Kidney (tissue), 14 donors: Measurements from ENCODE around the gene SPECC1. TPM values are rescaled to one million over a fixed set of nuclear protein-coding genes. Genes with fewer than 3 reads are reported as not detected.

Source experiments
- DNase-seq, 5 donors: peaks; one replicate each; pipeline ENCODE4 v3.0.0-alpha.2; 2013 to 2020
- FAIRE-seq: peaks from 2 replicates; lab custom pipeline; 2012; peaks lifted over from hg19 to GRCh38; lab: Jason Lieb, UNC
- H3K27ac ChIP-seq, 2 donors: one replicate each; pipeline ENCODE4 v1.7.0; 2013; ENCODE audit warnings: low read depth in 2 of 2, low read length in 2 of 2, inconsistent platforms in 1 of 2
- H3K27me3 ChIP-seq: one replicate; pipeline ENCODE4 v1.7.1; 2013; ENCODE audit warnings: low read length, inconsistent platforms; ENCODE audit not compliant: control insufficient read depth, insufficient read depth
- H3K36me3 ChIP-seq, 3 donors: one replicate each; pipeline versions ENCODE4 v1.7.0 to v1.7.1; 2013; ENCODE audit warnings: low read length in 3 of 3, control low read depth in 1 of 3, inconsistent platforms in 1 of 3; ENCODE audit not compliant: insufficient read depth in 3 of 3, control insufficient read depth in 2 of 3
- H3K4me1 ChIP-seq, 3 donors: one replicate each; pipeline versions ENCODE4 v1.7.0 to v1.7.1; 2013; ENCODE audit warnings: low read length in 3 of 3, inconsistent platforms in 1 of 3, low read depth in 1 of 3; ENCODE audit not compliant: control insufficient read depth in 2 of 3, insufficient read depth in 2 of 3
- H3K4me3 ChIP-seq, 3 donors: one replicate each; pipeline versions ENCODE4 v1.7.0 to v1.8.1; 2013; ENCODE audit warnings: low read length in 3 of 3, control low read depth in 1 of 3, inconsistent platforms in 1 of 3
- H3K9ac ChIP-seq, 3 donors: one replicate each; pipeline versions ENCODE4 v1.7.0 to v1.7.1; 2013; ENCODE audit warnings: low read length in 3 of 3, control low read depth in 1 of 3, inconsistent platforms in 1 of 3
- H3K9me3 ChIP-seq, 3 donors: one replicate each; pipeline versions ENCODE4 v1.7.0 to v1.7.1; 2013; ENCODE audit warnings: low read length in 3 of 3, control low read depth in 1 of 3, inconsistent platforms in 1 of 3; ENCODE audit not compliant: control insufficient read depth in 2 of 3, insufficient read depth in 1 of 3
- intact Hi-C: fragments of 100-400 bp; cut with DNase I; formaldehyde crosslinking; loops from one replicate; pipeline ENCODE4 v1.11.1; 2022
- polyA plus RNA-seq: library from polyadenylated mRNA; stranded (reverse); fragments of 350-450 nt; fragmentation: Illumina TruSeq; extraction: RNeasy Lipid Tissue Mini Kit (QIAGEN cat#74804); gene quantifications from one replicate; pipeline ENCODE4 v1.2.3, GENCODE V29; 2014; ENCODE audit warnings: low read depth, low replicate concordance; ENCODE audit not compliant: insufficient read depth
- total RNA-seq: library from RNA; stranded (reverse); fragmentation: NEBNext Ultra II Directional; extraction: Animal tissue kit (Norgen Biotek cat#: 25700); gene quantifications from one replicate; pipeline ENCODE4 v1.2.1, GENCODE V29; 2021
- TF ChIP-seq, protein P1 (sequence below): IDR thresholded peaks from 3 replicates; pipeline ENCODE4 v1.5.1; 2012; ENCODE audit warnings: mild to moderate bottlenecking, moderate library complexity, borderline replicate concordance; ENCODE audit not compliant: insufficient read depth; ENCODE audit errors: extremely low read depth
- donor health status: control.
- donor health status: control.
- donor health status: control.
- donor health status: control.
- donor health status: control.
- donor health status: DM: yes; HTN: yes; CAD: no.
- donor health status: Normal renal cell carcinoma (clear cell type).

Gene SPECC1
- total and polyA plus RNA-seq, 2 donors from 2014 or later, result 7.6 to 29.1 TPM

- peak overlapping the region in 2 of 3 donors; percentile 10 to 65 for H3K9ac ChIP-seq
- H3K27me3 ChIP-seq, result no peaks in the 10 kb centered on the region
- H3K4me1 ChIP-seq, result peaks cover 0 to 3% (median 0%) of the 10 kb centered on the region in 3 donors
- no peaks in the 10 kb centered on the region for H3K36me3 ChIP-seq
- peak in 3 of 5 donors; percentile 61 to 82 (median 65) for DNase-seq
- no peak for FAIRE-seq
- peak overlapping the region; percentile 52 to 76 for H3K27ac ChIP-seq
- no peaks in the 10 kb centered on the region for H3K9me3 ChIP-seq
- intact Hi-C loops, result loop anchor here (10.0 kb wide), 1 partner anchor 58 kb away; no protein-coding TSS in a partner anchor
- TF ChIP-seq, protein P1, sequence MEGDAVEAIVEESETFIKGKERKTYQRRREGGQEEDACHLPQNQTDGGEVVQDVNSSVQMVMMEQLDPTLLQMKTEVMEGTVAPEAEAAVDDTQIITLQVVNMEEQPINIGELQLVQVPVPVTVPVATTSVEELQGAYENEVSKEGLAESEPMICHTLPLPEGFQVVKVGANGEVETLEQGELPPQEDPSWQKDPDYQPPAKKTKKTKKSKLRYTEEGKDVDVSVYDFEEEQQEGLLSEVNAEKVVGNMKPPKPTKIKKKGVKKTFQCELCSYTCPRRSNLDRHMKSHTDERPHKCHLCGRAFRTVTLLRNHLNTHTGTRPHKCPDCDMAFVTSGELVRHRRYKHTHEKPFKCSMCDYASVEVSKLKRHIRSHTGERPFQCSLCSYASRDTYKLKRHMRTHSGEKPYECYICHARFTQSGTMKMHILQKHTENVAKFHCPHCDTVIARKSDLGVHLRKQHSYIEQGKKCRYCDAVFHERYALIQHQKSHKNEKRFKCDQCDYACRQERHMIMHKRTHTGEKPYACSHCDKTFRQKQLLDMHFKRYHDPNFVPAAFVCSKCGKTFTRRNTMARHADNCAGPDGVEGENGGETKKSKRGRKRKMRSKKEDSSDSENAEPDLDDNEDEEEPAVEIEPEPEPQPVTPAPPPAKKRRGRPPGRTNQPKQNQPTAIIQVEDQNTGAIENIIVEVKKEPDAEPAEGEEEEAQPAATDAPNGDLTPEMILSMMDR, result no peak
- peak overlapping the region; percentile 39 to 69 (median 60) for H3K4me3 ChIP-seq
These were observed 147.2 kb downstream of the SPECC1 start for GRCh38 chr17:20156196-20157000.

GRCh38 chr17:20157001-20157310 is 147.8 kb downstream of the SPECC1 start:
- DNase-seq (peak in 2 of 5 donors; percentile 54 to 74), FAIRE-seq (no peak)
- TF ChIP-seq, protein P1, result no peak
- Histone ChIP-seq H3K27me3 (no peaks in the 10 kb centered on the region), H3K9me3 (no peaks in the 10 kb centered on the region), H3K4me3 (peak overlapping the region; percentile 39 to 69 (median 60)), H3K36me3 (no peaks in the 10 kb centered on the region), H3K9ac (peak overlapping the region in 2 of 3 donors; percentile 10 to 65), H3K27ac (no peak overlapping the region), H3K4me1 (peaks cover 0 to 3% (median 0%) of the 10 kb centered on the region in 3 donors)
- intact Hi-C loops, result loop anchor here (10.0 kb wide), 1 partner anchor 58 kb away; no protein-coding TSS in a partner anchor

- DNase-seq (peak in 2 of 5 donors; percentile 16 to 29), FAIRE-seq (no peak)
- no peaks in the 10 kb centered on the region for H3K27me3 ChIP-seq
- intact Hi-C loops, result loop anchor here (10.0 kb wide), 1 partner anchor 56 kb away; no protein-coding TSS in a partner anchor
- H3K9me3 ChIP-seq, result no peaks in the 10 kb centered on the region
- peaks cover 0 to 3% (median 0%) of the 10 kb centered on the region in 3 donors for H3K4me1 ChIP-seq
- no peak overlapping the region for H3K4me3 ChIP-seq
- no peaks in the 10 kb centered on the region for H3K36me3 ChIP-seq
- H3K27ac ChIP-seq, result no peak overlapping the region
- H3K9ac ChIP-seq, result no peak overlapping the region
- TF ChIP-seq, protein P1, result no peak
These were observed 149.4 kb downstream of the SPECC1 start for GRCh38 chr17:20158580-20158979.
